GM10266 (cell line): ENCODE data around the gene MBD3L5.

Experiments
- DNase-seq: peaks from one replicate; pipeline ENCODE4 v3.0.0; 2012; ENCODE audit errors: extremely low spot score
- TF ChIP-seq, protein P1 (sequence below): IDR thresholded peaks from 2 replicates; pipeline ENCODE4 v1.5.1; 2012; ENCODE audit warnings: mild to moderate bottlenecking, low read depth; ENCODE audit not compliant: control insufficient read depth, insufficient read depth; ENCODE audit errors: missing control alignments

The MBD3L5 gene

DNA sequence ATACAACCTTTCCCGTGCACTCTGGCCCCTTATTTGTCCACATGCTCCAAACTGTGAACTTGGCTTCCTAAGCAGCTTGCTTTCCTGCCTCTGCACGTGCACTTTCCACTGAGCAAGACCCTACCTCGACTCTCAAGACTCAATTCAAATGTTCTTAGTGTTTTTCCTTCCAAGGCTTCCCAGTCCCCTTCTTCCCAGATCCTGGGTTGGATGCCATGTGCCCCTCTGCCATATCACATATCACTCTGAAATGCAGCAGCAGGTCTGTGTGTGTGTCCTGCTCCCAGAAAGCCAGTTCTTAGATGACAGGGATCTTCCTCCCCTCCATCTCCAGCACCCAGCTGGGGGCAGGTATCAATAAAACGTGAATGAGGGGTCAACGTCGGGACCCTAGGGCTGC lies 42.2 kb downstream of the MBD3L5 start:
- TF ChIP-seq, protein P1, sequence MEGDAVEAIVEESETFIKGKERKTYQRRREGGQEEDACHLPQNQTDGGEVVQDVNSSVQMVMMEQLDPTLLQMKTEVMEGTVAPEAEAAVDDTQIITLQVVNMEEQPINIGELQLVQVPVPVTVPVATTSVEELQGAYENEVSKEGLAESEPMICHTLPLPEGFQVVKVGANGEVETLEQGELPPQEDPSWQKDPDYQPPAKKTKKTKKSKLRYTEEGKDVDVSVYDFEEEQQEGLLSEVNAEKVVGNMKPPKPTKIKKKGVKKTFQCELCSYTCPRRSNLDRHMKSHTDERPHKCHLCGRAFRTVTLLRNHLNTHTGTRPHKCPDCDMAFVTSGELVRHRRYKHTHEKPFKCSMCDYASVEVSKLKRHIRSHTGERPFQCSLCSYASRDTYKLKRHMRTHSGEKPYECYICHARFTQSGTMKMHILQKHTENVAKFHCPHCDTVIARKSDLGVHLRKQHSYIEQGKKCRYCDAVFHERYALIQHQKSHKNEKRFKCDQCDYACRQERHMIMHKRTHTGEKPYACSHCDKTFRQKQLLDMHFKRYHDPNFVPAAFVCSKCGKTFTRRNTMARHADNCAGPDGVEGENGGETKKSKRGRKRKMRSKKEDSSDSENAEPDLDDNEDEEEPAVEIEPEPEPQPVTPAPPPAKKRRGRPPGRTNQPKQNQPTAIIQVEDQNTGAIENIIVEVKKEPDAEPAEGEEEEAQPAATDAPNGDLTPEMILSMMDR, result no peak
- DNase-seq, result no peak

DNA sequence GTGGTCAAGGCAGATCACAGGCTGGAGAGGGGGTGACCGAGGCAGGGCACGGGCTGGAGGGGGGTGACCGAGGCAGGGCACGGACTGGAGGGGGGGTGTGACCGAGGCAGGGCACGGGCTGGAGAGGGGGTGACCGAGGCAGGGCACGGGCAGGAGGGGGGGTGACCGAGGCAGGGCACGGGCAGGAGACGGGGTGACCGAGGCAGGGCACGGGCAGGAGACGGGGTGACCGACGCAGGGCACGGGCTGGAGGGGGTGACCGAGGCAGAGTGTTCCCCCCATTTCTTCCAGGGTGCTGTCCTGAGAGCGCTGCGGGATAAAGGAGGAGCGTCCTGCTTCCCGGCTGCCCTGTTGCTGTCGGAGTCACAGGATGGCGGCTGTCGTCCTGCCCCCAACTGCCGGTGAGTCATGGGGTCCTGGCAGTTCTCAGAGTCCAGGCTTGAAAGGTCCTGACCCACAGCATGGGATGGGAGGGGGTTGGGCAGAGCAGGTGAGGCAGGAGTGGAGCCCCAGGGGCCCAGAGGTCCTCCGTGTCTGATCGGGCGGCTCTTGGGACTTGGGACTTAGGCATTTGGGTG lies 44.4 kb downstream of the MBD3L5 start:
- no peak for DNase-seq
- TF ChIP-seq, protein P1, result no peak

DNA sequence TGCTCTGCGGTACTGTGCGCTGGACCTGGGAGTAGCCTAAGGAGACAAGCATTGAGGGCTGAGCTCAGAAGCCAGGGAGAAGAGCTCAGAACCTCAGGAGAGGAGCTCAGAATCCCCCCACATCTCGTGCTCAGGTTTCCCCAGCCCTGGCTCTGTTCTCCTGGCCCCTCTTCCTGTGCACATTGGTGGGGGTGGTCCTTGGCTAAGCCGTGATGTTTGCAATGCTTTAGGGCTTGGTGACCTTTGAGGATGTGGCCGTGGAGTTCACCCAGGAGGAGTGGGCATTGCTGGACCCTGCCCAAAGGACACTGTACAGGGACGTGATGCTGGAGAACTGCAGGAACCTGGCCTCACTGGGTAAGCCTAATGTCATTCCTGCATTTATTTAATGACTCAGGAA lies 45.8 kb downstream of the MBD3L5 start:
- TF ChIP-seq, protein P1, result no peak
- no peak for DNase-seq

DNA sequence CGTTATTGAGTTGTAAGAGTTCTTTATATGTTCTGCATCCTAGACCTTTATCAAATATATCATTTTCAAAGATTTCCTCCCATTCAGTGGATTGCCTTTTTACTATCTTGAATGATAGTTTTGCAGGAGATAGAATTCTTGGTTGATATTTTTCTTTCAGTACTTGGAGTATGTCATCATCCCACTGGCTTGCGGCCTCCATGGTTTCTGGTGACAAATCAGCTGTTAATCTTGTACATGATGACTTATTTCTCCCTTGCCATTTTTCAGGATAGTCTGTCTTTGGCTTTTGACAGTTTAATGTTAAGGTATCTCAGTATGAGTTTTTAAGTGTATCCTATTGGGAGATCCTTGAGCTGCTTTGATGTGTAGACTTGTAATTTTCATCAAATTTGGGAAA lies 47.6 kb downstream of the MBD3L5 start:
- DNase-seq, result no peak
- TF ChIP-seq, protein P1, result no peak
